NCI-H1417 treated with DMSO at 0.1 percent for 48 hours (cell line): Measurements from ENCODE around the gene XYLB.
"Not testable (repeated sequence)": the region's sequence is repeated elsewhere in the genome, so short reads cannot be mapped to it uniquely, and the experiment has no call there.

Source experiments
- DNase-seq: peaks from one replicate; lab custom pipeline; 2025; lab: John Stamatoyannopoulos, UW

Gene XYLB

GRCh38 chr3:38396239-38396638, 49.7 kb downstream of the XYLB start:
- DNase-seq = no peak

- DNase-seq = no peak
Observed at GRCh38 chr3:38396861-38397260, 50.3 kb downstream of the XYLB start.

- no peak for DNase-seq
Observed at GRCh38 chr3:38397320-38397719, 50.7 kb downstream of the XYLB start.

GRCh38 chr3:38401246-38401962, 54.8 kb downstream of the XYLB start:
- no peak for DNase-seq

GRCh38 chr3:38404286-38404685, 57.7 kb downstream of the XYLB start:
- no peak for DNase-seq

GRCh38 chr3:38411591-38411990, 65.0 kb downstream of the XYLB start:
- no peak for DNase-seq

GRCh38 chr3:38420758-38421157, 74.2 kb downstream of the XYLB start:
- not testable (repeated sequence) for DNase-seq

GRCh38 chr3:38421679-38422336, 75.2 kb downstream of the XYLB start:
- DNase-seq = no peak

GRCh38 chr3:38426798-38427426, 80.3 kb downstream of the XYLB start:
- not testable (repeated sequence) for DNase-seq

- not testable (repeated sequence) for DNase-seq
Observed at GRCh38 chr3:38432871-38433658, 86.5 kb downstream of the XYLB start.

- not testable (repeated sequence) for DNase-seq
Observed at GRCh38 chr3:38433661-38434060, 87.1 kb downstream of the XYLB start.

- DNase-seq = not testable (repeated sequence)
Observed at GRCh38 chr3:38438436-38439069, 92.0 kb downstream of the XYLB start.

GRCh38 chr3:38443205-38443604, 96.6 kb downstream of the XYLB start:
- not testable (repeated sequence) for DNase-seq

- DNase-seq = no peak
Observed at GRCh38 chr3:38446085-38446686, 99.6 kb downstream of the XYLB start.

GRCh38 chr3:38446812-38447211, 100.2 kb downstream of the XYLB start:
- DNase-seq = no peak

- DNase-seq = no peak
Observed at GRCh38 chr3:38450853-38451252, 104.3 kb downstream of the XYLB start.

- DNase-seq = peak; percentile 24
Observed at GRCh38 chr3:38453075-38453912, 106.7 kb downstream of the XYLB start, which contains the start of gene ACVR2B. Gene ACVR2B, plus strand, starts transcription at chr3:38453890. Its CDS starts 433 bp downstream, at chr3:38454323.

GRCh38 chr3:38453913-38454177, 107.3 kb downstream of the XYLB start:
- no peak for DNase-seq

GRCh38 chr3:38454178-38454883, 107.7 kb downstream of the XYLB start:
- no peak for DNase-seq
